A673 (cell line): ENCODE measurements around the gene NEAT1. TPM values are rescaled to one million over a fixed set of nuclear protein-coding genes. Genes with fewer than 3 reads are reported as not detected.

Experiments
- BruUV-seq: library from RNA; stranded (reverse); fragments of 400-500 nt; replicated peaks from 2 replicates; lab custom pipeline; 2021; lab: Mats Ljungman, UMichigan
- CTCF ChIA-PET: fragments of 300-600 bp; sonication (Branson Sonifier 250); formaldehyde crosslinking; loops from one replicate; lab custom pipeline; 2022; ENCODE audit warnings: antibody characterized with exemption; lab: Charles Lee
- POLR2A ChIA-PET: fragments of 300-600 bp; sonication (Branson Sonifier 250); formaldehyde crosslinking; loops from one replicate; lab custom pipeline; 2022; ENCODE audit warnings: antibody characterized with exemption; ENCODE audit not compliant: low non-redundant PET; lab: Charles Lee
- DNase-seq: peaks from one replicate; pipeline ENCODE4 v3.0.0-alpha.2; 2015; ENCODE audit warnings: low spot score
- H3K27ac ChIP-seq: fragments of 200-600 bp; sonication (generic); 2 replicates; pipeline ENCODE4 v1.5.1; 2016; ENCODE audit warnings: mixed run types, low read depth, mild to moderate bottlenecking, mixed read lengths, antibody characterized with exemption, low read length; ENCODE audit not compliant: poor library complexity, severe bottlenecking
- H3K27me3 ChIP-seq: fragments of 200-600 bp; sonication (generic); replicated peaks from 2 replicates; pipeline ENCODE4 v1.6.1; 2017; ENCODE audit warnings: mixed run types, low read depth, mild to moderate bottlenecking, mixed read lengths, antibody characterized with exemption, low read length; ENCODE audit not compliant: insufficient read depth, poor library complexity
- H3K36me3 ChIP-seq: fragments of 200-600 bp; sonication (generic); 2 replicates; pipeline ENCODE4 v1.6.1; 2016; ENCODE audit warnings: mixed run types, mild to moderate bottlenecking, mixed read lengths, antibody characterized with exemption, low read length; ENCODE audit not compliant: insufficient read depth, poor library complexity, severe bottlenecking
- H3K4me1 ChIP-seq: fragments of 200-600 bp; sonication (generic); 2 replicates; pipeline ENCODE4 v1.6.1; 2017; ENCODE audit warnings: mixed run types, mild to moderate bottlenecking, mixed read lengths, antibody characterized with exemption, low read length; ENCODE audit not compliant: insufficient read depth, poor library complexity, severe bottlenecking
- H3K4me3 ChIP-seq: fragments of 200-600 bp; sonication (generic); 2 replicates; pipeline ENCODE4 v1.5.1; 2016; ENCODE audit warnings: low read depth, mixed run types, mild to moderate bottlenecking, mixed read lengths, low read length; ENCODE audit not compliant: poor library complexity, severe bottlenecking
- H3K9me3 ChIP-seq: fragments of 200-600 bp; sonication (generic); 2 replicates; pipeline ENCODE4 v1.6.1; 2016; ENCODE audit warnings: mixed run types, low read depth, mild to moderate bottlenecking, mixed read lengths, antibody characterized with exemption, low read length; ENCODE audit not compliant: poor library complexity, severe bottlenecking
- EZH2 ChIP-seq: fragments of 200-600 bp; sonication (generic); IDR thresholded peaks from 2 replicates; pipeline ENCODE4 v1.6.1; 2017; ENCODE audit warnings: borderline replicate concordance, low read depth, mild to moderate bottlenecking, mixed read lengths, antibody characterized with exemption, low read length; ENCODE audit not compliant: poor library complexity, severe bottlenecking
- intact Hi-C: fragments of 100-400 bp; cut with micrococcal nuclease; formaldehyde crosslinking; loops from one replicate; pipeline ENCODE4 v1.10.0; 2022; ENCODE audit not compliant: unreplicated experiment
- total RNA-seq: library from RNA; stranded (reverse); gene quantifications from 2 replicates; pipeline ENCODE4 v1.2.3, GENCODE V29; 2021
- TF ChIP-seq, protein P1 (sequence below): fragments of 300-800, 200-600 bp; sonication (generic); conservative IDR thresholded peaks from 2 replicates; pipeline ENCODE4 v1.5.1; 2017; ENCODE audit warnings: low read depth, mild to moderate bottlenecking, antibody characterized with exemption, low read length, moderate library complexity, mixed read lengths

Gene NEAT1
- total RNA-seq, 1 experiment from 2014 or later = 196 TPM

- peak overlapping the region; percentile 66 for H3K4me3 ChIP-seq
- no peak for DNase-seq
- peak overlapping the region; percentile 100 for H3K27ac ChIP-seq
- H3K4me1 ChIP-seq = peaks cover 71% of the 10 kb centered on the region
- no TSS peak for BruUV-seq
- no peak for TF ChIP-seq EZH2
- TF ChIP-seq, protein P1, sequence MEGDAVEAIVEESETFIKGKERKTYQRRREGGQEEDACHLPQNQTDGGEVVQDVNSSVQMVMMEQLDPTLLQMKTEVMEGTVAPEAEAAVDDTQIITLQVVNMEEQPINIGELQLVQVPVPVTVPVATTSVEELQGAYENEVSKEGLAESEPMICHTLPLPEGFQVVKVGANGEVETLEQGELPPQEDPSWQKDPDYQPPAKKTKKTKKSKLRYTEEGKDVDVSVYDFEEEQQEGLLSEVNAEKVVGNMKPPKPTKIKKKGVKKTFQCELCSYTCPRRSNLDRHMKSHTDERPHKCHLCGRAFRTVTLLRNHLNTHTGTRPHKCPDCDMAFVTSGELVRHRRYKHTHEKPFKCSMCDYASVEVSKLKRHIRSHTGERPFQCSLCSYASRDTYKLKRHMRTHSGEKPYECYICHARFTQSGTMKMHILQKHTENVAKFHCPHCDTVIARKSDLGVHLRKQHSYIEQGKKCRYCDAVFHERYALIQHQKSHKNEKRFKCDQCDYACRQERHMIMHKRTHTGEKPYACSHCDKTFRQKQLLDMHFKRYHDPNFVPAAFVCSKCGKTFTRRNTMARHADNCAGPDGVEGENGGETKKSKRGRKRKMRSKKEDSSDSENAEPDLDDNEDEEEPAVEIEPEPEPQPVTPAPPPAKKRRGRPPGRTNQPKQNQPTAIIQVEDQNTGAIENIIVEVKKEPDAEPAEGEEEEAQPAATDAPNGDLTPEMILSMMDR = no peak
- H3K27me3 ChIP-seq = no peaks in the 10 kb centered on the region
- no peaks in the 10 kb centered on the region for H3K9me3 ChIP-seq
- peaks cover 36% of the 10 kb centered on the region for H3K36me3 ChIP-seq
- CTCF ChIA-PET = interaction anchor here (1.0 kb wide), 1 partner anchor 78 kb away, joined by 3 read pairs; no protein-coding TSS in a partner anchor
- POLR2A ChIA-PET = no interaction called here
- intact Hi-C loops = no loop called here
These were observed 4.5 kb downstream of the NEAT1 start for GRCh38 chr11:65426839-65427690.

DNA sequence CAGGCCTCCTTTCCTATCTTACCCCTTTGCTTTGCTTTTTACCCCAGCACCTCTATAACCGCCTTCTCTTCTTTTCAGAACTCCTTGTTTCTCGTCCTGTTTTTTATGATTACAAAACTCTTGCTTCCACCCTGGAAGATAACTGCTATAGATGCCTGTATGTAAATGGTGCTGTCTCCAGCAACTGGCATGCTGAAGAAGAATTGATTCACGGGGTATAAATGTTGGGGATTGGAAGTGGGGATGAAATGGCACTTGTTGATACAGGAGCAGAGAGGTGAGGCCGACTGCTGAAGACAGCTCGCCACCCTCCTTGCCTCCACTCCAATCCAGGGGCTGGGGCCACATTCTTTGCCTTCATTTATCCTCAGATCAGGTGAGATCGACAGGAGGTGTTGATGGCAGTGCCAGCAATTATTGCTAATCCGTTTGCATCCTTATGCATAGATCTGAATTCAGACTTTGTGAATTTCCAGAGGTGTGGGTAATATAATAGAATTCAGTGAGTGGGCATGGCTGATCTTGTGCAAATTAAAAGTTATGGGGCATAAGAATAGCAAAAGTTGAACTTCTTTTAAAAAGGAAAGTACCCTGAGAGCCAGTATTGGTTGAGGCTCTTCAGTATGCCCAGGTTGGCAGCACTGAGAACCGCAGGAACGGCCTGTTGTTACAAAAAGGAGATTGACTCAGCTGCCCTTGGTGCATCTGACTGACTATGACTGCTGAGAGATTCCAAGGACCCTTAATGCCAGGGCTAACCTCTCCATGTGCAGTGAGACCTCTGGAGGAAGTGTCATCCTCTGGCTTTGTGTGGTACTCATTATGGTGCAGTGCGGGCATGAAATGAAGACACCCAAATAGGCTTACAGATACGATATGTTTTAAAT, 5.3 kb downstream of the NEAT1 start:
- ChIA-PET POLR2A (no interaction called here), CTCF (interaction anchor here (0.6 kb wide), 1 partner anchor 63 kb away, joined by 5 read pairs; no protein-coding TSS in a partner anchor)
- Histone ChIP-seq H3K27me3 (no peaks in the 10 kb centered on the region), H3K4me3 (peak overlapping the region; percentile 66), H3K27ac (peak overlapping the region; percentile 100), H3K4me1 (peaks cover 66% of the 10 kb centered on the region), H3K9me3 (no peaks in the 10 kb centered on the region), H3K36me3 (peaks cover 36% of the 10 kb centered on the region)
- intact Hi-C loops = no loop called here
- DNase-seq = no peak
- no peak for TF ChIP-seq EZH2
- TF ChIP-seq, protein P1 = no peak; the same call in 1 of the 2 replicates
- BruUV-seq = no TSS peak

GRCh38 chr11:65428578-65429067, 6.0 kb downstream of the NEAT1 start:
- H3K27ac ChIP-seq = peak overlapping the region; percentile 100
- ChIA-PET POLR2A (interaction anchor here (0.7 kb wide), 1 partner anchor 43 kb away, joined by 3 read pairs; no protein-coding TSS in a partner anchor), CTCF (no interaction called here)
- peaks cover 40% of the 10 kb centered on the region for H3K36me3 ChIP-seq
- H3K27me3 ChIP-seq = no peaks in the 10 kb centered on the region
- intact Hi-C loops = no loop called here
- no peak for DNase-seq
- no peaks in the 10 kb centered on the region for H3K9me3 ChIP-seq
- BruUV-seq = no TSS peak
- no peak for TF ChIP-seq EZH2
- TF ChIP-seq, protein P1 = no peak
- peaks cover 66% of the 10 kb centered on the region for H3K4me1 ChIP-seq
- peak overlapping the region; percentile 66 for H3K4me3 ChIP-seq
